NK-92 (cell line): Measurements from ENCODE around the gene GLCE.
"Not testable (repeated sequence)": the region's sequence is repeated elsewhere in the genome, so short reads cannot be mapped to it uniquely, and the experiment has no call there.

Experiments
- DNase-seq: peaks from one replicate; lab custom pipeline; 2025; ENCODE audit not compliant: unreplicated experiment; lab: John Stamatoyannopoulos, UW

GLCE gene

GRCh38 chr15:69297642-69298353, 137.4 kb downstream of the GLCE start:
- no peak for DNase-seq

DNA sequence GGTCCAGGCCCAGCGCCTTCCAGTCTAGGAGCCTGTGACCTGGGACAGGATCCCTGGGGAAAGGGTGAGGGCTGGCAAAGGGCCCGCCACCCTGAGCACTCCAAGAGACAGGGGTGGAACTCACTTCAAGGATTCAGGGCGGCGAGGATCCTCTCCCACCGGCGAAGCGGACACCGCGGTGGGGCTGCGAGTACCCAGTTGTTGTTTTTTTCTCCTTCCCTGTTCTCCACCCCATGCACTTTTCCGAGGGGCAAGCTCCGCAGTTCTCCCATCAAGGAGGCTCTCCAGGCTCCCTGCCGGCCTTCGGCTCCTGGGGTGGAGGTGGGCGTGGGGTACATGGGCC, 137.9 kb downstream of the GLCE start:
- no peak for DNase-seq

- DNase-seq: no peak
Observed at GRCh38 chr15:69298697-69299441, 138.4 kb downstream of the GLCE start, which contains the start of gene PAQR5. Gene PAQR5, plus strand, starts transcription at chr15:69298912. Its CDS starts 61,169 bp downstream, at chr15:69360081.

- no peak for DNase-seq
Observed at GRCh38 chr15:69299451-69299886, 139.0 kb downstream of the GLCE start.

- no peak for DNase-seq
Observed at GRCh38 chr15:69299943-69300588, 139.6 kb downstream of the GLCE start.

- DNase-seq: not testable (repeated sequence)
Observed at GRCh38 chr15:69301101-69301500, 140.7 kb downstream of the GLCE start.

- DNase-seq: not testable (repeated sequence)
Observed at GRCh38 chr15:69302087-69302486, 141.7 kb downstream of the GLCE start.

GRCh38 chr15:69302929-69303328, 142.5 kb downstream of the GLCE start:
- no peak for DNase-seq

- DNase-seq: no peak
Observed at GRCh38 chr15:69303337-69304181, 143.1 kb downstream of the GLCE start.

DNA sequence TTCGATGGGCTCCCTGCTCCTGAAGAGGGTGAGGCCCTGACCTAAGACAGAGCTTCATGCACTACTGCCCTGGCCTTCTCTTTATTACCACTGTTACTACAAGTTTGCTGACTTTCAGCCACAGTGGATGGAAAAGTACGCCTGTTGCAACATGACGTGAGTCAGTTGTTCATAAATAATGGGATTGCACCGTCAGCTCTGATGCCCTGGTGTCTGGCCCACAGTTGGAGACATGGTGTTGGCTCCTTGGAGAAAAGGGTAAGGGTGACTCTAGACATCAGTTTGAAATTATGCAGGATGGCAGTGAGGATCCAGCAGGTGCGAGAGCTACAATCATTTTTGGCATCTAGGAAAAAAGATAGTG, 143.7 kb downstream of the GLCE start:
- no peak for DNase-seq

DNA sequence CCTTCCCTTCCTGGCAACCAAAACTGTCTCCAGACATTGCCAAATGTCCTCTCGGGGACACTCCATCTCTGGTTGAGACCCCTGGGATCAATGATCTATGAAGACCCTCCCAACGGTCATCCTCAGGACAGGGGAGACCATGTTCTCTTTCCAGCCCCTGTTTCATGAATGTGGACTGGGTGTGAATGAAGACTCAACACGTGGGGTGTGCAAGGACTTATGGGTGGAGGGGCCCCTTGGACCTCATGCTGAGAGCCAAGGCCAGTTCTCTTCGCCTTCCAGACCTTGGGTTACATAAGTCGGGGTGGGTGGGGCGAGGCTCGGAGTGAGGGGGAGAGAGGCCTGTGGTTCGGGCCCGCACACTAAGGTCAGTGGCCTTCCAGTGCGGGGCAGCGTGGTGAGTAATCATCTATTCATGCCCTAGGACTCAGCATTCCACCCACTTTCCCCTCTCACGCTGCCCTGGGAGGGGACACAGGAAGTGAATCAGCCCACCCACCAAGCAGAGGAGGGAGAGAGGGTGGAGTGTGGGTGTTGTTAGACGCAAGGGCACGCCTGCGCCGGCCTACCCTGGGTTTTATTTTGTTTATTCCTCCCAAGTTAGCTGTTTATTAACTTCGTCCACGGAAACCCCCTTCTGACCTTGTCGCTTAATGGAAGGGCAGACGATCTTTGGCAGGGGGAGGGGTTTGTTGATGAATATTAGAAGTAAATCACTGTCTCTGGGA, 144.9 kb downstream of the GLCE start:
- DNase-seq: no peak

GRCh38 chr15:69305933-69306568, 145.6 kb downstream of the GLCE start:
- DNase-seq: no peak

DNA sequence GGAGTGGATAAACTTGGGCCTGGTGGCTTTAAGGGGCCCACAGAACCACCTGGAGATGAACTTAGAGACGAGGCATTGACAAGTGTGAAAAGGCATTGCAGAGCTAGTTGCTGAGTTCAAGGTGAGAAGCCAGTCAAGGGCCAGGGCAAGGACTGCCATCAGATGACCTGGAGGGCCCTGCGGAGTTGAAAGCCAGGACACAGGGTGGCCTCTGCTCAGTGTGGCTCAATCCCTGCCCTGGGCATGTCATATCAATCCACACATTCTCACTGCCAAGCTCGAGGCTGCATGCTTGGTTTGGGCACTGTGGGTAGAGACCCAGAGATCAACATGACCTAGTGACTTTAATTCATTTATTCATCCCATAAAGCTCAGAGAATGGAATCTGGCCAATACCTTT, 147.5 kb downstream of the GLCE start:
- no peak for DNase-seq

- DNase-seq: no peak
Observed at GRCh38 chr15:69308949-69309348, 148.5 kb downstream of the GLCE start.

DNA sequence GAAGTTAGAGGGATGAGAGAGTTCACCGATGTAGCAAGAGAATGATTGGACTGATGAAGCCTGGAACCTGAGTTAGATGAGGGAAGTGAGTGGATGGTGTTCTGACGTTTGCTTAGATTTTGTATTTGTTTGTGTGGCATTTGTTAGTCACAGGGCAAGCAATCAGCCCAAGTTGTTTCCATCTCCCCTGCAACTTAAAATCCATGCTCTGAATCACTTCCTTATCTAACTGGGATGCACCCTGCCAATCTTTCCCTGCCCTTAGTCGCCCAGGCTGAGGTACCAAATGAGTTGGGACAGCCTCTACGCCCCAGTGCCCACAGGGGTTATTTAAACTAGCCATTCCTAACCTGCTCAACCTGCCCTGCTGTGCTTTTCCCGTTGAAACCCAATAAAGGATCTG, 150.9 kb downstream of the GLCE start:
- no peak for DNase-seq

- no peak for DNase-seq
Observed at GRCh38 chr15:69313432-69314000, 153.1 kb downstream of the GLCE start.

DNA sequence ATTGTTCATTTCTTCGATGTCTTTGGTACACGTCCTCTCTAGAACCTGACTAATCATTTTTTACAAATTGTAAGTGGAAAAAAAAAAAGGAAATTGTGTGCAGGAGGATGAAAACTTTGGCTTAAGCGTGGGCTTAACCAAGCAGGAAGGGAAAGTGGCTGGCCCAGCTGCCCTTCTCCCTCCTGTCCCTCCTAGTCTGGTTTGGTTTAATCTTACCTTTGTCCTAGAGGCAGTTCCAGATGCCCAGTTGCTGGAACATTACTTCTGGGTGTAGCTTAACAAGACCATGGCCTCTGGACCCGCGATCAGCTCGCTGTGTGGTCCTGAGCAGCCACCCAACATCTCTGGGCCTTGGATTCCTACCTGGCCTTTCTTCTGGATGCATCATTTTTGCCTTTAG, 153.7 kb downstream of the GLCE start:
- DNase-seq: no peak

GRCh38 chr15:69314736-69315135, 154.3 kb downstream of the GLCE start:
- no peak for DNase-seq

DNA sequence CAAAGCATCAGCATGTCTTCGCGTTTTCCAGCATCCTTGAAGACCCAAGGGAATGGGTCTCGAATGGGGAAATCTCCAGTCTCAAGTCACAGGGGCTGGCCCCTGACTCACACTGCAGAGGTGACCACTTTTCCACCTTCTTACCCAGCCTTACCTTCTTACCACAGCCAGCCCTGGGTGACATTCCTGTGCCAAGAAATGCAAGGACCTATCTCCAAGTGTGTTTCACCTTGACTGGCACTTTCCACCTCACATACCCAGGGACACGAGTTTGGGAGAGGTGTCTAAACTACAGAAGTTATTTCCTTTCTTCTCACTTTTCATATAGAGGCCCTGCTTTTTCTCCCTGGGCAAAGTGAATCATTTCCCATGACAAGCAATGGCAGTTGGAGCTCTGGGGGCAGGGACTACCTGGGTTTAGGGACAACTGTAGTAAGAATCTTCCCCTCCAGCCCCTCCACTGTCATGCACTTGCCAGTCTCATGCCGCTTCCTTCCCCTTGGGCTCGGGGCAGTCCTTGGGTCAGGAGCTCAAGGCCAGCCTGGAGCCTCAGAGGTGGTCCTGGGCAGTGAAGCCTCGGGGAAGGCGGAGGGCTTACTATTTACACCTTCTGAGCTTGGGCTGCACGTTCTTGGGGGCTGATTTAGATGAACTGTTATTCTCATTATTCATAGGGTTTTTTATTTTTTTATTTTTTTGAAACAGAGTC, 155.1 kb downstream of the GLCE start:
- DNase-seq: no peak
